Activated effector memory CD4-positive, alpha-beta T cell treated with anti-CD3 and anti-CD28 coated beads, Interleukin-2, amount 50 U/mL, for 16 hours (primary cell): ENCODE results near the gene PHLDB2.

Experiments
- DNase-seq: peaks from one replicate; pipeline ENCODE4 v3.0.0-alpha.2; 2020

The PHLDB2 gene

GRCh38 chr3:111852540-111852939, 6.5 kb upstream of the PHLDB2 start:
- no peak for DNase-seq

GRCh38 chr3:111853068-111853467, 6.0 kb upstream of the PHLDB2 start:
- no peak for DNase-seq

- no peak for DNase-seq
Measured at GRCh38 chr3:111854990-111855389, 4.1 kb upstream of the PHLDB2 start.

GRCh38 chr3:111856501-111856900, 2.6 kb upstream of the PHLDB2 start:
- no peak for DNase-seq

- no peak for DNase-seq
Measured at GRCh38 chr3:111857474-111857873, 1.6 kb upstream of the PHLDB2 start.

GRCh38 chr3:111858642-111859041, 423 bp upstream of the PHLDB2 start:
- no peak for DNase-seq

GRCh38 chr3:111859974-111860859, 1.2 kb downstream of the PHLDB2 start:
- peak; percentile 83 for DNase-seq

GRCh38 chr3:111861391-111861790, 2.3 kb downstream of the PHLDB2 start:
- DNase-seq = no peak

- DNase-seq = no peak
Measured at GRCh38 chr3:111862415-111862814, 3.4 kb downstream of the PHLDB2 start.

- DNase-seq = no peak
Measured at GRCh38 chr3:111862974-111863373, 3.9 kb downstream of the PHLDB2 start.

- no peak for DNase-seq
Measured at GRCh38 chr3:111863942-111864694, 5.1 kb downstream of the PHLDB2 start.

GRCh38 chr3:111864821-111865656, 6.0 kb downstream of the PHLDB2 start:
- DNase-seq = no peak

- DNase-seq = no peak
Measured at GRCh38 chr3:111867889-111868426, 8.9 kb downstream of the PHLDB2 start.

- DNase-seq = no peak
Measured at GRCh38 chr3:111870620-111871019, 11.6 kb downstream of the PHLDB2 start.

- no peak for DNase-seq
Measured at GRCh38 chr3:111871809-111872623, 13.0 kb downstream of the PHLDB2 start.

GRCh38 chr3:111872979-111873378, 13.9 kb downstream of the PHLDB2 start:
- no peak for DNase-seq

- no peak for DNase-seq
Measured at GRCh38 chr3:111874177-111874820, 15.2 kb downstream of the PHLDB2 start.

GRCh38 chr3:111881480-111881879, 22.4 kb downstream of the PHLDB2 start:
- DNase-seq = no peak

- no peak for DNase-seq
Measured at GRCh38 chr3:111882194-111882593, 23.1 kb downstream of the PHLDB2 start.

- no peak for DNase-seq
Measured at GRCh38 chr3:111882799-111883198, 23.7 kb downstream of the PHLDB2 start.

- no peak for DNase-seq
Measured at GRCh38 chr3:111884411-111885018, 25.4 kb downstream of the PHLDB2 start.
